HL-60 (cell line): Measurements from ENCODE around the gene AVPI1.

Source experiments
- DNase-seq, 2 experiments: peaks; one replicate each; pipeline ENCODE4 v3.0.0-alpha.2; 2010 to 2020; ENCODE audit warnings: low read depth in 1 of 2, low spot score in 1 of 2
- H3K27ac ChIP-seq: fragments of 250-450 bp; sonication (Bioruptor Pico); replicated peaks from 2 replicates; pipeline ENCODE4 v1.5.1; 2020; ENCODE audit warnings: mild to moderate bottlenecking, moderate library complexity
- H3K27me3 ChIP-seq: fragments of 250-450 bp; sonication (Bioruptor Pico); 2 replicates; pipeline ENCODE4 v1.5.1; 2021; ENCODE audit warnings: mild to moderate bottlenecking, moderate library complexity; ENCODE audit not compliant: insufficient read depth, poor library complexity, severe bottlenecking
- H3K4me3 ChIP-seq: replicated peaks from 2 replicates; pipeline ENCODE4 v1.5.1; 2011; ENCODE audit warnings: mild to moderate bottlenecking, control low read depth, low read length; ENCODE audit not compliant: insufficient read depth
- GABPA ChIP-seq: IDR thresholded peaks from 2 replicates; pipeline ENCODE4 v1.6.1; 2012; ENCODE audit warnings: low read depth
- POLR2AphosphoS5 ChIP-seq: IDR thresholded peaks from 2 replicates; pipeline ENCODE4 v1.6.1; 2012; ENCODE audit warnings: low read depth
- SPI1 ChIP-seq: IDR thresholded peaks from 2 replicates; pipeline ENCODE4 v1.6.1; 2012; ENCODE audit warnings: low read depth, mild to moderate bottlenecking, borderline replicate concordance
- TF ChIP-seq, protein P1 (sequence below): IDR thresholded peaks from one replicate; pipeline ENCODE4 v1.5.1; 2011; ENCODE audit warnings: low read length, control low read depth, inconsistent platforms; ENCODE audit not compliant: insufficient read depth
- TF ChIP-seq, protein P2 (sequence below): IDR thresholded peaks from 2 replicates; pipeline ENCODE4 v1.6.1; 2012; ENCODE audit warnings: low read depth; ENCODE audit not compliant: insufficient replicate concordance

The AVPI1 gene

DNA sequence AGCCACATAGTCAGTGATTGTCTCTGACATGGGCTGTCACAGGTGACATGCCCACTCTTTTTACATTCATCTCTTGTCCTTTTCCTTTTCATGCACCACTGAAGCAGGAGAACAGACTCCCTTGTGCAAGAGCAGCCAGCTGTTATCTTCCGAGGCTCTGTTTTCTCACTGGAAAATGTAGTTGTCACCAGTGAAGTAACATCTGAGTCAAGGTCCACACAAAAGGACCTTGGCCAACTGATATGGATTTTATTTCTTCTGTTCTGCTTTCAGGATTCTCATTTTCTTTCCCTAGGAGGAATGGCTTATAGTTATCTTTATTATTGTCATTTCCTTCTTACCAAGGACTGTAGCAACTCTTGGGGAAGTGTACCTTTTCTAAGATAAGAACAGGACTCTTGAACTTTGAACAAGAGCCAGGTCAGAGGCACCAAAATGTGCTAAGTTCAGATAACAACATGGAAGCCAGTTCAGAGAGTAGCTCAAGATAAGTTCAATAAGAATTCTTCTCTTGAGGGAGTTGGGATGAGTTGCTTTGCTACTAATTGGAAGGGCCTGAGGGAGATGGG is 22.7 kb downstream of the AVPI1 start:
- DNase-seq, result no peak
- TF ChIP-seq, protein P1, sequence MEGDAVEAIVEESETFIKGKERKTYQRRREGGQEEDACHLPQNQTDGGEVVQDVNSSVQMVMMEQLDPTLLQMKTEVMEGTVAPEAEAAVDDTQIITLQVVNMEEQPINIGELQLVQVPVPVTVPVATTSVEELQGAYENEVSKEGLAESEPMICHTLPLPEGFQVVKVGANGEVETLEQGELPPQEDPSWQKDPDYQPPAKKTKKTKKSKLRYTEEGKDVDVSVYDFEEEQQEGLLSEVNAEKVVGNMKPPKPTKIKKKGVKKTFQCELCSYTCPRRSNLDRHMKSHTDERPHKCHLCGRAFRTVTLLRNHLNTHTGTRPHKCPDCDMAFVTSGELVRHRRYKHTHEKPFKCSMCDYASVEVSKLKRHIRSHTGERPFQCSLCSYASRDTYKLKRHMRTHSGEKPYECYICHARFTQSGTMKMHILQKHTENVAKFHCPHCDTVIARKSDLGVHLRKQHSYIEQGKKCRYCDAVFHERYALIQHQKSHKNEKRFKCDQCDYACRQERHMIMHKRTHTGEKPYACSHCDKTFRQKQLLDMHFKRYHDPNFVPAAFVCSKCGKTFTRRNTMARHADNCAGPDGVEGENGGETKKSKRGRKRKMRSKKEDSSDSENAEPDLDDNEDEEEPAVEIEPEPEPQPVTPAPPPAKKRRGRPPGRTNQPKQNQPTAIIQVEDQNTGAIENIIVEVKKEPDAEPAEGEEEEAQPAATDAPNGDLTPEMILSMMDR, result no peak
- no peak for TF ChIP-seq SPI1
- TF ChIP-seq POLR2AphosphoS5, result no peak
- TF ChIP-seq, protein P2, sequence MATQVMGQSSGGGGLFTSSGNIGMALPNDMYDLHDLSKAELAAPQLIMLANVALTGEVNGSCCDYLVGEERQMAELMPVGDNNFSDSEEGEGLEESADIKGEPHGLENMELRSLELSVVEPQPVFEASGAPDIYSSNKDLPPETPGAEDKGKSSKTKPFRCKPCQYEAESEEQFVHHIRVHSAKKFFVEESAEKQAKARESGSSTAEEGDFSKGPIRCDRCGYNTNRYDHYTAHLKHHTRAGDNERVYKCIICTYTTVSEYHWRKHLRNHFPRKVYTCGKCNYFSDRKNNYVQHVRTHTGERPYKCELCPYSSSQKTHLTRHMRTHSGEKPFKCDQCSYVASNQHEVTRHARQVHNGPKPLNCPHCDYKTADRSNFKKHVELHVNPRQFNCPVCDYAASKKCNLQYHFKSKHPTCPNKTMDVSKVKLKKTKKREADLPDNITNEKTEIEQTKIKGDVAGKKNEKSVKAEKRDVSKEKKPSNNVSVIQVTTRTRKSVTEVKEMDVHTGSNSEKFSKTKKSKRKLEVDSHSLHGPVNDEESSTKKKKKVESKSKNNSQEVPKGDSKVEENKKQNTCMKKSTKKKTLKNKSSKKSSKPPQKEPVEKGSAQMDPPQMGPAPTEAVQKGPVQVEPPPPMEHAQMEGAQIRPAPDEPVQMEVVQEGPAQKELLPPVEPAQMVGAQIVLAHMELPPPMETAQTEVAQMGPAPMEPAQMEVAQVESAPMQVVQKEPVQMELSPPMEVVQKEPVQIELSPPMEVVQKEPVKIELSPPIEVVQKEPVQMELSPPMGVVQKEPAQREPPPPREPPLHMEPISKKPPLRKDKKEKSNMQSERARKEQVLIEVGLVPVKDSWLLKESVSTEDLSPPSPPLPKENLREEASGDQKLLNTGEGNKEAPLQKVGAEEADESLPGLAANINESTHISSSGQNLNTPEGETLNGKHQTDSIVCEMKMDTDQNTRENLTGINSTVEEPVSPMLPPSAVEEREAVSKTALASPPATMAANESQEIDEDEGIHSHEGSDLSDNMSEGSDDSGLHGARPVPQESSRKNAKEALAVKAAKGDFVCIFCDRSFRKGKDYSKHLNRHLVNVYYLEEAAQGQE, result no peak
- TF ChIP-seq GABPA, result no peak
- no peak overlapping the region for H3K4me3 ChIP-seq

DNA sequence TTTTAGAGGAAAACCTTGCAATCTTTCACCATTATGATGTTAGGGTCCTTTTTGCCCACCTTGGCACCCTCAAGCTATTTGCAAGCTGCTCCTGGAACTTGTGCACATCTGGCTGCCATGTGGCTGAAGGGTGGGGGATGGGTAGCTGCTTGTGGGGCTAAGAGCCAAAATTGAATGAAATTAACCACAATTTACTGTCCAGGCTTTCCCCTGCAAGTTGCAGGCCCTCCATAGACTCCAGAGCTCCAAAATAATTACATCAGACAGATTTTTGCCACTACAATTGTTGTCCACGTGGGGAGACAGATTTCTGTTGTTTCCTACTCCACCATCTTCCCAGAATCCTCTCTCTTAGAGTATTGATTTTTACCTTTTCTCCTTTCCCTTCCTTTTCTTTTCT is 27.5 kb downstream of the AVPI1 start:
- no peak for DNase-seq
- no peak overlapping the region for H3K4me3 ChIP-seq
- H3K27ac ChIP-seq, result peak overlapping the region; percentile 30
- H3K27me3 ChIP-seq, result no peaks in the 10 kb centered on the region
- TF ChIP-seq GABPA (no peak), POLR2AphosphoS5 (no peak), SPI1 (no peak)
- TF ChIP-seq, protein P2, result no peak
- TF ChIP-seq, protein P1, result no peak

More for the DNA sequence above, 22.7 kb downstream of the AVPI1 start:
- Histone ChIP-seq H3K27me3 (no peaks in the 10 kb centered on the region), H3K27ac (no peak overlapping the region)

DNA sequence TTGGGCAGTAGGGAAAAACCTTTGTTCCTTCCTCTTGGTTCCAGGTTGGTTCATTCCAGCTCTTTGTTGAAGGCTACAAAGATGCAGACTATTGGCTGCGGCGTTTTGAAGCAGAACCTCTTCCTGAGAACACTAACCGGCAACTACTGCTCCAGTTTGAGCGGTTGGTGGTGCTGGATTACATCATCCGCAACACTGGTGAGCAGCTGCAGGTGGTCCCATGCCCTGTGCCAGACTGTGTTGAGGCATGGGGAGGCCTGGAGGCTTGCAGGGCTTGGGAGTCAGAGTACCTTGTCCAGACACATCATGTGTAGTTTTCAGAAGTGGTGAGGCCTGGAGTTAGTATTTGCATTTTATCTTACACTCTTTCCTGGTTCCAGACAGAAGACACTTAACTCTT is 30.3 kb downstream of the AVPI1 start:
- TF ChIP-seq SPI1 (no peak), POLR2AphosphoS5 (peak; percentile 74)
- TF ChIP-seq, protein P2, result no peak
- H3K4me3 ChIP-seq, result no peak overlapping the region
- peak overlapping the region; percentile 71 for H3K27ac ChIP-seq
- H3K27me3 ChIP-seq, result no peaks in the 10 kb centered on the region
- DNase-seq, result peak; percentile 38 to 74

DNA sequence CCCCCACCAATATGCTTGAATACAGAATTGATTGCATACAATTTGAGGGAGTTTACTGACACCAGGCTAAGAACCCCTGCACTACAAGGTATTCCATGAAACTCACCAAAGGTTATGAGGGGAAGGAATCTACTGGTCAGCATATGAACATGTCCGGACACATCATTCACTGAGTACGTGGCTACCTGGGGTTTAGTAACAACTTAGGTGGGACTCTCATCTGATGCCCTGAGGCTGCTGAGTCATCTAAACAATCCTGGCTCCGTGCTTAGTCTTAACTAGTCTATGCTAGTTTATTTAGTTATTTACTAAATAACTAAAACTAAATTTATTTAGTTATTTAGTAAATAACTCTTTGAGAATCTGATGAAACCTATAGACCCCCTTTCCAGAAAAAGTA is 35.3 kb downstream of the AVPI1 start:
- Histone ChIP-seq H3K4me3 (no peak overlapping the region), H3K27me3 (no peaks in the 10 kb centered on the region), H3K27ac (no peak overlapping the region)
- no peak for DNase-seq
- TF ChIP-seq POLR2AphosphoS5, result no peak
- no peak for TF ChIP-seq GABPA
- TF ChIP-seq SPI1, result no peak
- TF ChIP-seq, protein P1, result no peak
- TF ChIP-seq, protein P2, result no peak
